Lower leg skin (tissue), 3 donors: ENCODE measurements around the gene KATNIP.

Experiments used
- CTCF ChIP-seq, 3 donors: fragments of 450-650 bp; IDR thresholded peaks; one replicate each; pipeline ENCODE4 v1.5.1; 2016; ENCODE audit warnings: antibody characterized with exemption in 3 of 3, mild to moderate bottlenecking in 3 of 3, moderate library complexity in 2 of 3
- POLR2A ChIP-seq, 2 donors: fragments of 450-650 bp; IDR thresholded peaks; one replicate each; pipeline ENCODE4 v1.6.1; 2016 to 2017; ENCODE audit warnings: antibody characterized with exemption in 2 of 2, mild to moderate bottlenecking in 1 of 2, moderate library complexity in 1 of 2

GRCh38 chr16:27515874-27516353 is 34.0 kb upstream of the KATNIP start:
- no peak for TF ChIP-seq CTCF (IDR thresholded peaks at IDR 0.05)
- no peak for TF ChIP-seq POLR2A (IDR thresholded peaks at IDR 0.05)
